GM21619 (cell line): ENCODE measurements around the gene FCHO1.

Source experiments
- ATAC-seq: cut with Tn5 transposase; IDR thresholded peaks from one replicate; pipeline ENCODE4 v1.9.1; 2021; ENCODE audit not compliant: unreplicated experiment

Gene FCHO1

DNA sequence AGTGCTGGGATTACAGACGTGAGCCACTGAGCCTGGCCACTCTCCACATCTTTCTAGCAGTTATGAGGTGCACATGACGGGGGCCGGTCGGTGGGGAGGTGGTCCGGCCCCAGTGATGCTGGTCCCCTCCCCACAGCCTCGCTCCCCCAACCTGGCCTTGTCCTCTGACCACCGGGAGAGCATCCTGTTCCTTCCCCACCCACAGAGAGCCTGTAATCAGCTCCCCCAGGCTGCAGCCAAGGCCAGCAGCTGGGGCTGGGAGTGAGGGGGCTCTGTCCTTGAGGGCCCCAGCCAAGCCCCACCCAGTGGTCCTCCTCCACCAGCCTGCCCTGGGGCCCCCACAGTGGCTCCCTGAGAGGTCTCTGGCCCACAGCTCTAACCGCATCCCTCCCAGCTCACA lies 73.1 kb downstream of the FCHO1 start:
- ATAC-seq: no peak

DNA sequence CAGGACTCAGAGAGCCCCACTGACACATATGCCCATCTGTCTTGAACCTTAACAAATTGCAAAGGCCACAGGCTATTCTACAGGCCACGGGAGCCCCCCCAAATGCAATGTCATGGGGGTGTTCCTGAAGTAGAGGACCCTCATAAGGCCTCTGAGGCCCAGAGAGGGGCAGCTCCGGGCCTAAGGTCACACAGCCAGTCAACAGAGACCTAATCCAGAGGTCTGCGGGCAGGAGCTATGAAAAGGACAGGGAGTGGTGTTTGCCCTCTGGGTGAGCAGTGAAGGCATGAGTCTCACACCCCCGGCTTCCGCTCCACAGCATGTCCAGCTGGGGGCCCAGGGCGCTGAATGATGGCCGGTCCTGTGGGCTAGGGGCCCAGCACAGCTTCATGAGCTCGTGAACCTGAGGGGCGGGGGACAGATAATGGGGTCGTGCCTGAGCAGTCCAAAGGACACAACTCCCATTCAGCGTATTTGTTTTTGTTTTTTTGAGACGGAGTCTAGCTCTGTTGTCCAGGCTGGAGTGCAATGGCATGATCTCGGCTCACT lies 75.3 kb downstream of the FCHO1 start:
- ATAC-seq: no peak

DNA sequence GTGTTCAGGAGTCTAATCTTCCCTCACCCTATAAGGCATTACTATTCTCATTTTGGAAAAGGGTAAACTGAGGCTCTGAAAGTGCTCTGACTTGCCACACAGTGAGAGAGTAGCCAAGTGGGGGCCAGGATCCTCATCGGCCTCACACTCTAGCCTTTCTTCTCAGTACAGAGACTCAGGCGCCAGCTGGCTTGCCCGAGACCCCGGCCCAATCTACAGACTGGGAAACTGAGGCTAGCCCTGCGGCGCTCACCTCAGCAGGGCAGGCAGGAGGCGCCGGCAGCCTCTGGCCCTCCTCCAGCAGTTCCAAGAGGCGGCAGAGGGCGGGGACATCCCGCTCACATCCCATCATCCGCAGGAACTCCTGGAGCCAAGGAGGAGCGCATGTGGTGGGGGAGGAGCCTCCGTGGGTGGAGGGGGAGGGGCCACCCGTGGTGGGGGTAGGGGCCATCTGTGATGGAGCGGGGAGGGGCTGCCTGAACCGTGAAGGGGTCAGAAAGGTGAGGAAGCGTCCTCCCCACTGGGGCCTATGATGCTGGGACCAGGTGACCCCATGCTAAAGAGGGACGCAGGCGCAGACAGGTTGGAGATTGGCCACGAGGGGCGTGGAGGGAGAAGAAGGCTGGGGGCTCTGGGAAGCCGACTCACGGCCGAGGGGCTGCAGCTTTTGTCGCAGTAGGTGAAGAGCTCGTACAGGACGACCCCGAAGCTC lies 78.7 kb downstream of the FCHO1 start:
- ATAC-seq: no peak

DNA sequence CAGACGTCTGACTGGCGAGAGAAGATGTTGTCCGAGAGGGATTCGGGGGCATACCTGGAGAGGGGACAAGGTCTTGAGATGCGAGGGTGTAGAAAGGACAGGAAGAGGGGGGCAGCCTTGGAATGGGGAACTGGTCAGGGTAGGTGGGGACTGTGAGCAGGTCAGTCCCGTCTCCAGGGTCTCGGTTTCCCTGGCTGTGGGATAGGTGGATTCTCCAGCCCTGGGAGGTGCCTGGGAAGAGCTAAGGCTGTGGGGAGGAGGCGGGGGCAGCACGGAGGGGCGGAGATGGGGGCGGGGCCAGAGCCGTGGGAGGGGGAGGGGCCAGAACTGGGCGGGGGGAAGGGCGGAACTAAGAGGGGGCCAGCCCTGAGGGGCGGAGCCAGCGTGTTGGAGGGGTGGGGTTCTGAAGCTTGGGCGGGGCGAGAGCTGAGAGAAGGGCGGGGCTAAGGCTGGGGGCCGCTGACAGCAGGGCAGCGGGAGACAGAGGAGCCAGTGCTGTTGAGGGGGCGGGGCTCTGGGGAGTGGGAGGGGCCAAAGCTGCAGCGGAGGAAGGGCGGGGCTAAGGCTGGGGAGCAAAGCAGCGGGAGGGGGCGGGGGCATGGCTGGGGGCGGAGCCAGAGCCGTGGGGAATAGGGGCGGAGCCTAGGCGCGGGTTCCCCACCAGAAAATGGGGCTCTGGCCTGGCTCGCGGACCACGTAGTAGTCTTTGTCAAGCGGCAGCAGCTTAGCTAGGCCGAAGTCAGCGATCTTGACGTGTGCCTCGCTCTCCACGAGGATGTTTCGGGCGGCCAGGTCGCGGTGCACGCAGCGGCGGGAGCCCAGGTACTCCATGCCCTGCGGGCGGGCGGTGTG lies 79.5 kb downstream of the FCHO1 start:
- no peak for ATAC-seq

DNA sequence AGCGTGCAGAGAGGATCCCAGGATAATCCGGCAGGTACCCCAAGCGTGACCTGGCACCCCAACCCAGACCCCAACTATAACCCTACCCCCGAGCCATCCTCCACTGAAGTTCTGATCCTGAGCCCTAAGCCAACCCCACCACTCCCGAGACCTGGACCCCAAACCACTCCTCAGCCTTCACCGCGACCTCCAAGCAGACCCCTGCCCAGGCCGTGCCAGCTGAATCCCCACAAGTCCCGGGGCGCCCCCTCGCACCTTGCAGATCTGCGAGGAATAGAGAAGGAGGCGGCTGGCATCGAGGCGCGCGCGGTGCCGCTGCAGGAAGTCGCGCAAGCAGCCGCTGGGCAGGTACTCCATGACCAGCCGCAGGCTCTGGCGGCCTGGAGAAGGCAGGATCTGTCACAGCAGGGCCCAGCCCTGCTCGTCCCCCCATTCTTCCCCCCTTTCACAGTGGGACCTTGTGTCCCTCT lies 80.2 kb downstream of the FCHO1 start:
- no peak for ATAC-seq

DNA sequence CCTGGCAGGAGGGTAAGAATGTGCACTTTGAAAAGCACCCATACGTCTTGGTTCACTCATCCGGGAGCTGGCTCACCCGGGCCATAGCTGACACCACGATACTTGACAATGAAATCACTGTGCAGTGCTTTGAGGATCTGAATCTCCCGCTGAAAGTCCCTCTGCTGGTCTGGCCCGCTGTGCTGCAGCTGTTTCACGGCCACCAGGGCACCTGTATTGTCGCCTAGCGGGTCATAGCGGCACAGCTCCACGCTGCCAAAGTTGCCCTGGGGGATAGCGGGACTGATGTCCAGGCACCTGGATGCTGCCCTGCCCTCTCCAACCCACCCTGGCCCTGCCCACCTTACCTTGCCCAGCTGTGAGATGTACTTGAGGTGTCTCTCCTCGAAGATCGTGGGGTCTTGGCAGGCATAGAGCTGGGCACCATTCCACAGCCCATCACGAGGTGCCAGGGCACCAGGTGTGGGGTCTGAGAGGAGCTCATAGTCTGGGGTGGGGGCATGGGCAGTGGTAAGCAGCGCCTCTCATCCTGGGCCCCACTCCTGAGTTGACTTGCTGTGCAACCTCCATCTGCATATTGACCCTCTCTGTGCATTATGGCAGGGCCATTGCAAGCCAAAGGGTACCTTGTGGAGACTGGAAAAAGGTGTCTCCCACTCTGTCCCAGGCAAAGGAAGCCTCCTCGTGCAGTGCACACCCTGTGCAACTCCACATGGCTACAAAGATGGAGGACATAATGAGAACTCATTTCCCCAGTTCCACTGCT lies 81.3 kb downstream of the FCHO1 start:
- ATAC-seq: no peak

DNA sequence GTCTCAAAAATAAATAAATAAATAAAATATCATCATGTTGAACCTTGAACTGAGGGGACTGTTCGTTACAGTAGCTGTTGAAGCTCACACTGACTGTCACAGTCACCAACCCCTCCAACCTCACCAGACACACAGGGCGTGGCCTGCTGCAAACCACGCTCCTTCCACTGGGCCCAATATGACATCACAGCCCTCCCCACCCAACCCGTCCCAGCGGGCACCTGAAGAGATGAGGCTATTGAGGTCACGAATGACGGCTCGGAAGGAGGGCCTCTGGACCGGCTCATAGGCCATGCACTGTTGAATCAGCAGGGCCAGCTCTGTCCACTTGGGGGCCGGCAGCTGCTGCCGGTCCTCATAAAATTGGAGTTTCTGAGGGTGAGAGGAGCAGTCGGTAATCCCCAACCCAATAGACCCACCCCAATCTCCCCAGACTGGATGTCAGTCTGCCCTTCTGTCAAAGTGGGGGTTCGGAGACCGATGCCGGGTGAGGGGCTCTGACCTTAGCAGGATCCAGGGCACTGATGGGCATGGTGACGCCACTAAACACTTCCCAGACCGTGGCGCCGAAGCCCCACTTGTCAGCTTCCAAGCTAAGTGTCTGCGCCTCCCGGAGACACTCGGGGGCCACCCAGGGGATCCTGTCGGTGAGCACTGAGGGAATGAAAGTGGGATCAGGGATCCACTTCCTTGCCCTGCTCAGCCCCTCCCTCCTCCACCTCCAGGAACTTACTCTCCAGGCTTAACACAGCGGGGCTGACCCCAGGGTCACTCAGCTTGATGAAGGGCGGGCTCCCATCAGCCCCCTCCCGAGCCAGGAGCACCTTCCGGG lies 83.3 kb downstream of the FCHO1 start:
- no peak for ATAC-seq

DNA sequence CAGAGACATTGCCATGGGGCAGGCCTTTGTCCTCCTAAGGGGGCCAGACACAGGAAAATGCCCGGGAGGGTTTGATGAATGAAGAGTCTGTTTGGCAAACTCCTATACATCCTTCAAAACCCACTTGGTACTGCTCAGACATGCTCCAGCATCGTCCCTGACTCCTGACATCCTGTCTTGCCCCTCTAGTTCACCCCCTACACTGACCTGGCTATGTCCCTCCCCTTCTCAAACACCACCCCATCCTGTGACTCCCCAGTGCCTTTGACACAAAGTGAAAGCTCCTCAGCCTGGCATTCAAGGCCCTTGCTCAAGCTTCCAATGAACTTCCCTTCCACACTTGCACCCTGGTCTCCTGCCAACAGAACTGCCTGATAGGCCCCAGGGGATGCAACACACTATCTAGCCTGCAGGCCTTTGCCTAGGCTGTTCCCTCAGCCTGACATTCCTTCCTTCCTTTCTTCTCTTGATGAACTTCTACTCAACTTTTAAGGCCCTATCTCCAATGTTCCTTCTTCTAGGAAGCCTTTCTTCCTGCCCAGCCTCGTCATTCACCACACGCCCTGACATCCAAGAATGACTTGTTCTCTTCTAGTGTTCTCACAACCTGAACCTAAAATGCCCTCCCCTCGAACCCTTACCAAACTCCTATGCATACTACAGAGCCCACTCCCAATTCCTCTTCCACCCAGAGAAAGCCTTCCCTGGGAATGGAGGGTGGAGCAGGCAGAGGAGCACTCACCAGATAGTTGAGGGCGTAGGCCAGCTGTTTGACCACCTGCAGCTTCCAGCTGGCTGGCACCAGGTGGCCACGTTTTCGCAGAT lies 84.1 kb downstream of the FCHO1 start:
- no peak for ATAC-seq

DNA sequence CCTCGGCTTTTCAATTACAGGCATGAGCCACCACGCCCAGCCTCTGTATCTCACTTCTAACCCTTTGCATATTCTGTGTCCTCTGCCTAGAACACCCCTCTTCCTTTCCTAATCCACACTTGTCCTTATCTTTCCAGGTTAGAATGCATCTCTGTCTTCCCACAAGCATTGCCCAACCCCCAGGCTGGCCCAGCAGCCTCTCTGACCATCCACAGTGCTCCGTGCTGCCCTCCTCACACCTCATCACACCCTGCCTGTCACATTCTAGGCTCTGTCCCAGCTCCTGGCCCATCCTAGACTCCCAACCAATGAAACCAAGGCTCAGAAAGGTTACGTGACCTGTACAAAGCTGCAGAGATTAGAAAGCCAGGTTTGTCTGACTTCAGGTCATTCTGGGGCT lies 85.3 kb downstream of the FCHO1 start:
- no peak for ATAC-seq

DNA sequence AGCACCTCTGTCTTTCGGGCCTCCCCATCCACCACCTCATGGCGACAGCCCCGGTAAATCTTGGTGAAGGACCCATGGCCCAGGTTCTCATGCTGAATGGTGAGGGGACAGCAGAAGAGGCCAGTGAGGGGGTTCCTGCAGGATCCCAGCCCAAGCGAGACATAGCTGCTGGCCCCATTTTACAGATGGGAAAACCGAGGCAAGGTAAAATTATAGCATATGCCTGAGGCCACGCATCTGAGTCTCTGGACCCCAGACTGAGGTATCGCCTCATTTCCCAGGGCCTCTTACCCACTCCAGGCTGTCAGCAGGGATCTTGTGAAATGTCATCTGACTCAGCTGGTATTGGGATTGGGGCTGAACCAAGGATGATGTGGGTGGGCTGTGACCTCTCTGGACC lies 86.7 kb downstream of the FCHO1 start:
- ATAC-seq: no peak
